Renal pelvis (tissue), 12 donors: Measurements from ENCODE around the gene HAO2. TPM values are rescaled to one million over a fixed set of nuclear protein-coding genes. Genes with fewer than 3 reads are reported as not detected.
"Not testable (repeated sequence)": the region's sequence is repeated elsewhere in the genome, so short reads cannot be mapped to it uniquely, and the experiment has no call there.

Experiments used
- DNase-seq: peaks from one replicate; pipeline ENCODE4 v3.0.0-alpha.2; 2013
- long read RNA-seq, 16 experiments: transcript quantifications; one replicate each; lab custom pipeline, GENCODE V29; 2026
- polyA plus RNA-seq, 3 donors: library from polyadenylated mRNA; unstranded; fragments of 120-200 nt; gene quantifications; one replicate each; pipeline ENCODE4 v1.2.1, GENCODE V29; 2013; ENCODE audit not compliant: insufficient read length in 3 of 3

Gene HAO2
- polyA plus RNA-seq = 100 to 1,000 TPM; 107 to 128 (median 109) TPM
- long read RNA-seq, donor 1, transcript HAO2-205 (9 exons, 1,696 nt) = major isoform, 13 of 17 reads
- long read RNA-seq, donor 1, partial matches to known transcripts = 0 of 17 reads
- long read RNA-seq, donor 1, other reads (novel, unspliced or antisense) = 0 of 17 reads
- long read RNA-seq, donor 2, transcript HAO2-201 (8 exons, 1,417 nt) = minor isoform, 11 of 52 reads
- long read RNA-seq, donor 2, transcript HAO2-205 (9 exons, 1,696 nt) = major isoform, 18 of 52 reads
- long read RNA-seq, donor 2, partial matches to known transcripts = 11 of 52 reads
- long read RNA-seq, donor 2, other reads (novel, unspliced or antisense) = 11 of 52 reads
- long read RNA-seq, donor 3, transcript HAO2-205 (9 exons, 1,696 nt) = major isoform, 5 of 7 reads
- long read RNA-seq, donor 3, partial matches to known transcripts = 0 of 7 reads
- long read RNA-seq, donor 3, other reads (novel, unspliced or antisense) = 0 of 7 reads
- long read RNA-seq, donor 4, transcript HAO2-205 (9 exons, 1,696 nt) = major isoform, 13 of 37 reads
- long read RNA-seq, donor 4, transcript HAO2-201 (8 exons, 1,417 nt) = minor isoform, 10 of 37 reads
- long read RNA-seq, donor 4, partial matches to known transcripts = 5 of 37 reads
- long read RNA-seq, donor 4, other reads (novel, unspliced or antisense) = 6 of 37 reads
- long read RNA-seq, donor 5, transcript HAO2-205 (9 exons, 1,696 nt) = major isoform, 5 of 5 reads
- long read RNA-seq, donor 5, partial matches to known transcripts = 0 of 5 reads
- long read RNA-seq, donor 5, other reads (novel, unspliced or antisense) = 0 of 5 reads
- long read RNA-seq, donor 6, transcript HAO2-205 (9 exons, 1,696 nt) = major isoform, 11 of 28 reads
- long read RNA-seq, donor 6, transcript HAO2-201 (8 exons, 1,417 nt) = minor isoform, 7 of 28 reads
- long read RNA-seq, donor 6, partial matches to known transcripts = 8 of 28 reads
- long read RNA-seq, donor 6, other reads (novel, unspliced or antisense) = 0 of 28 reads
- long read RNA-seq, donor 7, transcript HAO2-205 (9 exons, 1,696 nt) = major isoform, 13 of 18 reads
- long read RNA-seq, donor 7, partial matches to known transcripts = 0 of 18 reads
- long read RNA-seq, donor 7, other reads (novel, unspliced or antisense) = 0 of 18 reads
- long read RNA-seq, donor 8 = 0 reads
- long read RNA-seq, donor 9, transcript HAO2-201 (8 exons, 1,417 nt) = minor isoform, 6 of 38 reads
- long read RNA-seq, donor 9, transcript HAO2-205 (9 exons, 1,696 nt) = major isoform, 14 of 38 reads
- long read RNA-seq, donor 9, partial matches to known transcripts = 11 of 38 reads
- long read RNA-seq, donor 9, other reads (novel, unspliced or antisense) = 7 of 38 reads
- long read RNA-seq, donor 10, transcript HAO2-205 (9 exons, 1,696 nt) = major isoform, 7 of 24 reads
- long read RNA-seq, donor 10, partial matches to known transcripts = 7 of 24 reads
- long read RNA-seq, donor 10, other reads (novel, unspliced or antisense) = 5 of 24 reads
- long read RNA-seq, donor 11, transcript HAO2-205 (9 exons, 1,696 nt) = major isoform, 7 of 9 reads
- long read RNA-seq, donor 11, partial matches to known transcripts = 0 of 9 reads
- long read RNA-seq, donor 11, other reads (novel, unspliced or antisense) = 0 of 9 reads
- long read RNA-seq, donor 12, transcript HAO2-205 (9 exons, 1,696 nt) = major isoform, 11 of 34 reads
- long read RNA-seq, donor 12, transcript HAO2-201 (8 exons, 1,417 nt) = minor isoform, 7 of 34 reads
- long read RNA-seq, donor 12, partial matches to known transcripts = 11 of 34 reads
- long read RNA-seq, donor 12, other reads (novel, unspliced or antisense) = 5 of 34 reads
- long read RNA-seq, donor 13, partial matches to known transcripts = 0 of 6 reads
- long read RNA-seq, donor 13, other reads (novel, unspliced or antisense) = 0 of 6 reads
- long read RNA-seq, donor 14 = 0 reads
- long read RNA-seq, donor 15, transcript HAO2-201 (8 exons, 1,417 nt) = minor isoform, 8 of 25 reads
- long read RNA-seq, donor 15, transcript HAO2-205 (9 exons, 1,696 nt) = major isoform, 12 of 25 reads
- long read RNA-seq, donor 15, partial matches to known transcripts = 5 of 25 reads
- long read RNA-seq, donor 15, other reads (novel, unspliced or antisense) = 0 of 25 reads
- long read RNA-seq, donor 16, partial matches to known transcripts = 7 of 26 reads
- long read RNA-seq, donor 16, other reads (novel, unspliced or antisense) = 11 of 26 reads

DNA sequence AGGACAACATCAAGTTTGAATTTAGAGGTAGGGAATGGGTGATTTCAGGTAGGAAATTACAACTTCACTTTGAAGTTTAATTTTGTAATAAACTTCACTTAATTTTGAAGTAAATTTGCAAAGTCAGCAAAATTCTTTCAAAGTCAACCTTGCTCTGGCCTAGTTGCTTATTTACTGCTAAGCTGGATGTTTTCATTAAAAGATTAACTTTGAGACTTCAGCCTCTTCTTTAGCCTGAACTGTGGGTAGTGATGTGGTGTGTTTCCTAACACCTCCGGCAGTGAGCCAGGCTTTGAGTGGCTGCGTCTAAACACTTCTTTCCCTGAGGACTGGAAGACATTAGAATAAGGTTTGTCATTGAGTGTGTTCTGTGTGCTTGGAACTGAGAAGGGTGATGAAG, at the start of gene HAO2:
Gene HAO2 (plus strand): TSS at position 232 of the 400 bp plus-strand sequence. CDS start 12,301 bp downstream, outside the sequence.
- no peak for DNase-seq

DNA sequence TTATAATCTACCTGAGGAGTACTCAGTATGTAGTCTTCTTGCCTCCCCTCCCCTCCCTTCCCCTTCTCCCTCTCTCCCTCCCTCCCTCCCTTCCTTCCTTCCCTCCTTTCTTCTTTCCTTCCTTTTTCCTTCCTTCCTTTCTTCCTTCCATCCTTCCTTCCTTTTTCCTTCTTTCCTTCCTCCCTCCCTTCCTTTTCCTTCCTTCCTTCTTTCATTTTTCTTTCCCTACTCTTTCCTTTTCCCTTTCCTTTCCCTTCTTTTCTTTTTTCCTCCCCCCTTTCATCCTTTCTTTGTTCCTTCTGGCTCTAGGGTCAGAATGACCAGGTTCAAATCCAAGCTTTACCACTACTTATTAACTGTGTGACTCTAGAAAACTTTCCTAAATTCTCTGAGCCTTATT, 48.5 kb upstream of the HAO2 start:
- DNase-seq = no peak

DNA sequence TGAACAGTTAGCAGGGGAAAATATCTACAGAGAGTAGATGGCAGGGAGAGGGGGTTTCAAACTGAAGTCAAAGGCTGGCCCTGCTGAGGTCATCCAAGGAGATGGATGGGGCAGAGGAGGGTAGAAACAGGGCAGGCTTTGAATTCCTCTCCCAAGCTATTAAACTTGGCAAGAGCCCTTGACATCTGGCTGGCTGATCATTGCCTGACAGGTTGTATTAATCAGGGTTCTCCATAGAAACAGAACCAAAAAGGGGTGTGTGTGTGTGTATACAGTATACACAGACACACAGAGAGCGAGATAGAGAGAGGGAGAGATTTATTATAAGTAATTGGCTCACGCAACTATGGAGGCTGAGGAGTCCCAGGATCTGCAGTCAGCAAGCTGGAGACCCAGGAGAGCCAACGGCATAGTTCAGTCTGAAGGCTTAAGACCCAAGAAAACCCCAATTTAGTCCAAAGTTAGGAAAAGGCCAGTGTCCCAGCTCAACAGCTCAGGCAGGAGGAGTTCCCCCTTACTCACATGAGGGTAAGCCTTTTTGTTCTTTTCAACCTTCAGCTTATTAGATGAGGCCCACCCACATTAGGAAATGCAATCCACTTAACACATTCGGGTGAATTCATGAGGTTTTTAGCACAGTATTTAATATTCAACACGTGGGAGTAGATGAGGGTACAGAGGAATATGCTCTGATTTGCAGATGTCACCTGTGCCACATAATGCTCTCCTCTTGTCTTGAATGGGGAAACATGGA, 46.7 kb upstream of the HAO2 start:
- DNase-seq = no peak

DNA sequence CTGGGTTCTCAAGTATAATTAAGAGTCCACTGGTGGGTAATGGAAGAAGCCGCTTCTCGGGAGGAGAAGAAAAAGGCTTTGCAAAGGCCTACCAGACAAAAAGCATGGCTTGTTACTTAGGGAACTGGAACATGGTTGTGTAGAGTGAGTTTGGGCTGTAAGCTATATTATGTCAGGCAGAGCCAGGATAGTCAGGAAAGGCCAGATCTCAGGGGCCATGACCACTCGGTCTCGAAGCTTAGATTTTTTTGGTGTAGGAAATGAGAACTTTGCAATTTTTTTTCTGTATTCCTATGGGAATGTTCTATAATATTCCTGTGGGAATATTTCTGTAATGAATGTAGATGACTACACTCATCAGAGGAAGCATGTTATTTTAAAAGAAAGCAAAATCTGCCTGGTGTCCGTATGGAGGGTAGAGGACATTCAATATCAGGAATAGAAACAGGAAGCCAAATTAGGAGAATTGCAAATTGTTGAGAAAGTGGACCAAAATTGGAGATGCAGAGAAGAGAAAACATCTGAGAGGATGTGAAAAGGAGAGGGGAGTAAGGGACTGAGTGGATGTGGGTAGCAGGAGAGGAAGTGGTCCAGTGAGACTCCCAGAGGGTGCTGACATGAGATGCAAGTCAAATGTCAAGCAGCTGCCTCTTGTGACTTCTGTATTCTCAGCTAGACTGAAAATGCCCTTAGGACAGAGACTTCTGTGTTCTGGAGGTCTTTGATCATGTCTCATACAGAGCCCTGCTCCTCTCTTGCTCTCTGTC, 45.2 kb upstream of the HAO2 start:
- no peak for DNase-seq

DNA sequence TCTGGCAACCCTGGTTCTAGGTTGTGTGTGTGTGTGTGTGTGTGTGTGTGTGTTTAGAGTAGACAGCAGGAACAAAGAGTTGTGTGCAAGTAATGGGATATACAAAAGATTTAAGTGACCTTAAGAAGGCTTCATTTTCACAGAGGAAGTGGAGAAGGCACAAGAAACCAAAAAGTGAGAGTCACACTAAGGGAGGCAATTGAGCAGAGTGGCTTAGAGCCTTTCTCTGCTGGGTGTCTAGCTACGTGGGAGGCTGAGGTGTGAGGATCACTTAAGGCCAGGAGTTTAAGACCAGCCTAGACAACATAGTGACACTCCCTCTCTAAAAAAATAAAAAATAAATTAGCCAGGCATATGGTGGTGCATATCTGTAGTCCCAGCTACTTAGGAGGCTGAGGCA, 44.4 kb upstream of the HAO2 start:
- DNase-seq = no peak

DNA sequence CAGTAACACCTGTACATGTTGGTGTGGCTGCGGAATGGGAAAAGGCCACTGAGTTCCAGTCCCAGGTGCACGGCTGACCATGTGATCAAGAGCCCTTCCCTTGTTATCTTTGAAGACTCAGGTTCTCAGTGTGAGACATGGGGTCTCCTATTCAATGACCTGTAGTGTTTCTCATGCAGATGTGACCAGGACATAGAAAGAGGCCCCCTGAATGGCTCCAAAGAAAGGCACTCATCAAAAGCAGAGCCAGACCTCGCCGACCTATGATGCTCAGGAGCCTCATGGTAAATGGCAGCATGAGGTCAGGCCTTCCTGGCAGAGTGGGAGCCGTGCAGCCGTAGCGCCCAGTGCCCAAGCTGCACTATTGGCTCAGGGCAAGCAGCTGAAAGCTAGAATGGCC, 42.3 kb upstream of the HAO2 start:
- no peak for DNase-seq

DNA sequence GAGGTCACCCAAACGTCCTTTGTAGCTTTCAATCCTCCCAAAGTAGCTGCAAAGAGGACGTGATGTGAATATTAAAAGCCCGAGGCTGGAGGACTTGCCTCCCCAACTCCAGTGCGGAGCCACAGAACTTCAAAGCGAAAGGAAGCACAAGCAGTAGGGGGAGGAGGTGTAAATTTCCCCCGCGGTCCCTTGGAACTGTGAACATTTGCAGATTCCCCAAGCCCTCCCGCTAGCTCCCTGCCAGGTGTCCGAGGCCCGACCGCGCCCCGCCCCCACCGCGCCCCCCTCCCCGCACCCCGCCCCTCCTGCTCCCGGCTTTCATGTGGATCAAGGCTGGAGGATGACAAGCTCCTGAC, 41.5 kb upstream of the HAO2 start:
- DNase-seq = peak; percentile 80

DNA sequence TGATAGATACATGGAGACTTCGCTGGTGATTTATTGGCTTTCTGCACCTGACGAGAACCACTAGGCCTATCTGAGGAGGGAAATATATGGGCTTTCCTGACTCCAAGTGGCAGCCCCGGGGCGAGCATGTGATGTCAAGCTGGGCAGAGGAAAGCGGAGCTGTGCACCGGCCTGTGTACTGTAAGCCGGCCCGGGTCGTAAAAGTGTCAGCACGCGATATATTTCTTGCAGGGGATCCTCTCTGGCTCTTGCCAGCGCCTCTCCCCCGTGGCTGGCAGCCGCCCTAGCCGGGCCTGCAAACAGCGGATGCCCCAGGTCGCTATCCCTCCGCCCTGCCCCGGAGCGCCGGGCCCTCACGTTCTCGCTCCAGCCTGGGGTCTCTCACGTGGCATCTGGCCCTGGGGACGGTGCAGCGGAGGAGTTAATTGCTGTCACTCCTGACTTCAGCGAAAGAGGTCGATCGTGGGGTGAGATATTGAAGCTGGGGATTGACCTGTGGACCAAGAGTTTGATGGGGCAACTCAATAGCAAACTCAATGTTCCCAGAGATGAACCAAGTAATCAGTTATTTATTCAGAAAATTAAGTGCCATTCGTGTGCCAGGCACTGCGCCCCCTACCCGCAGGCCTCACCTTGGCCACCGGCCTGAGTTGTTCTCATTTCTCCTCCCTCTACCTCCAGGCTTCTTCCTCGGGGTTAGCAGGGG, 41.0 kb upstream of the HAO2 start:
- DNase-seq = peak; percentile 92

DNA sequence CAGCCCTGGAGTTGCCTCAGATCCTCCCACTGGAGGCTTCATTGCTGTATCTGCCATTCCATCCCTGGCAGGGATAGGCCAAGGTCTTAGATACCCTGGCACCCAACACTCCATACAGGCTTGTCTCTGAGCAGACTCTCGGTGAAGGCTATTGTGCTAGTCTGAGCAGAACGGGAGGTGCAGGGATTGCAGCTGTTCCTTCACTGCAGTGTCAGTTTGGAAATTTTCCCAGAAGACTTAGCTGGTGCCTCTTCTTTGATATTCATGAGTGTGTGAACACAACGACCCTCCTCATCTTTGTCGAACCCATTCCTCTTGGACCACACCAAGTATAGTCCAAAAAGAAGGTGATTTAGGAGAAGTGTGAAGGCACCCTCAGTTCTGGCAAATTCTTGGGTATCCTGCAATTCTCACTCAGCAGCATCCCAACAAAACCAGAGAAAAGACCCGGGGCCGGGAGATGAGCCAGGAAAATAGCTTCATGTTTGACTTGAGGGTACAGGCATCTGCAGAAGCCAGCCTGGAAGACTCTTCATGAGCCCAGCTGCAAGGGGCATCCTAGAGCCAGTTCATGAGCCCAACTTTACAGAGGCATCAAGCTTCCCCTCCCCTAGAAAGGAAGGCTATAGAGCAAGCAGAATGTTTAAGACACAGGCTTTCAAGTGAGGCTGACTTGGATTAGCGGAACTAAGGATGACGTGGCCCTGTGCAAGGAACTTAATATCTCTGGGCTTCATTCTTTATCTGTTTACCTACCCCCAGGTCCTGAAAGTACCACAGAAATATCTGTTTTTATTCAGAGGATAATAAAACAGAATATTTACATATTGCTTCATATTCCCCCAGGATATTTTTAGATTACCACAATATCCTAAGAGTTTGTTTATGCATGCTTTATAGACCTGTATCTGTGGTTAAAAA, 38.8 kb upstream of the HAO2 start:
- DNase-seq = no peak

DNA sequence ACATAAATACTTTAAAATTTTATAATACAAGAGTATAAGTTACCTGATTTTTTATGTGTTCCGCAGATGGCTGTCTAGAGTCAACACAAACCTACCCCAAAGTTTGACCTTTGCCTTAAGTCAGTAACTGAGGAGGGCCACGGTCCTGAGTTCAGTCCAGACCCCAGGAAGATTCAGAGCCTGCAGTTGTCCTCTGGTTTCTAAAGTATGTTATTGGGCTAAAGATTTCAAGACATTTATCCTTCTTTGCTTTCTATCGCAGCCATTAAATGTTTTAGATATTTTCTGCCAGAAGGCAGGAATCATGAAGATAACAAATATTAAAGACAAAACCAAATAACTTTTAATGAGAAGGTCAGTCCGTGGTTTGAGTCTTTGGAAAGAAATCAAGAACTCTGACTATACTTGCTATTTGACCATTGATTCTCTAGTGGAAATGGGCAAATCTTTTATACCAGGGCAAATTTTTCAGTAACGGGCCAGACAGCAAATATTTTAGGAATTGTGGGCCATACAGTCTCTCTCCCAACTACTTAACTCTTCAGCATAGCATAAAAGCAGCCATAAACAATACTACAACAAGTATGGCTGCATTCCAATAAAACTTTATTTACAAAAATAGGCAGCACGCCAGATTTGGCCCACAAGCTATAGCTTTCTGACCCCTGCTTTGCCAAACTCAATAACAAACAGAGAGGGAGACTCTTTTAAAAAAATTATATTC, 38.0 kb upstream of the HAO2 start:
- DNase-seq = no peak

DNA sequence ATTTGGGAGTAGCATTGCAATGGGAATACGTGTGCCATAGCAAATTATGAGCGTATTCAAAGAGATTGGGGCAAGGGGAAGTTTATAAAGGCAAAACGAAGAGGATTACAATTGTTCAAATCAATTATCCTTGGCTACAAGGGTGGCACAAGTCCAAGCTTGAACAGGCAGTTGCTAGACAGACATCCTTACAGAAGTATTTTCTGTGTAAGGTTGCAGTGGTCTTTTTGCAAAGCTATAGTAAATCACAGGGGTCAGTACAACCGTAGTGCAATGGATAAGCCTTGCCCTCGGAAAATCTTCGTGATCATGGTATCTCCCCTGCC, 37.4 kb upstream of the HAO2 start:
- no peak for DNase-seq

DNA sequence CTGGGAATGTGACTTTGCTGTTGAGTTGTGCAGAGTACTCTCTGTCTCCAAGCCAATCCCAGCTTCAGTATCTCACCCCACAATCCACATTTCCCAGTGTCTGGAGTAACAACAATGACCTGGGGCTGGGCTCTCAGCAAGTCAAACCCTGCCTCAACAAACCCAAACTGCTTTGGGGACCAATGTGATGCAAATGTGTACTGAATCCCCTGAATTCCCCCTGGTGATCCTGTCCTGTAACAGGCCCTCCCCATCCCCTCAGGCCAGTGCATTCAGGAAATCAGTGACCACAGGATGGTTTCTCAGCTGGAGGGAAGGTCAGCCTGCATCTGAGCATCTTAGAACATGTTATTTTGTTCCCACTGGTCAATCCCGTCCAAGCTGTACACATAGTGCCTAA, 36.7 kb upstream of the HAO2 start:
- DNase-seq = no peak

DNA sequence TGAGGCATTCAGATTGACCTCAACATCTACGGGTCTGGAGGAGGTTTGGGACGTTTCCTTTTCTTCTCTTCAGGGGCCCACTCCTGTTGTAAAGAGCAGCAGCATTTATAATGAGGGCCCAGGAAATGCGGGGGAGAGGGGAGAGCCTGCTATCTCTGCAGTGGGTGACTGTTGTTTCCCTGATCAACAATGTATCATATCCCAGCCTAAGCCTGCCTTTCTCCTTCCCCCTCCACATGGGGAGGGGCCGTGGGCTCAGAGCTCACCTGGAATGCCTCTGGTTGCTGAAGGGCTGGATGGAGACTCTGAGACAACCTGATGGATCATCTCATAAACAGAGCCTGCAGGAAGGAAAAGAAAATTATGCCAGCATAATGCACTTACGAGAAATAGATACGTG, 36.0 kb upstream of the HAO2 start:
- DNase-seq = no peak

DNA sequence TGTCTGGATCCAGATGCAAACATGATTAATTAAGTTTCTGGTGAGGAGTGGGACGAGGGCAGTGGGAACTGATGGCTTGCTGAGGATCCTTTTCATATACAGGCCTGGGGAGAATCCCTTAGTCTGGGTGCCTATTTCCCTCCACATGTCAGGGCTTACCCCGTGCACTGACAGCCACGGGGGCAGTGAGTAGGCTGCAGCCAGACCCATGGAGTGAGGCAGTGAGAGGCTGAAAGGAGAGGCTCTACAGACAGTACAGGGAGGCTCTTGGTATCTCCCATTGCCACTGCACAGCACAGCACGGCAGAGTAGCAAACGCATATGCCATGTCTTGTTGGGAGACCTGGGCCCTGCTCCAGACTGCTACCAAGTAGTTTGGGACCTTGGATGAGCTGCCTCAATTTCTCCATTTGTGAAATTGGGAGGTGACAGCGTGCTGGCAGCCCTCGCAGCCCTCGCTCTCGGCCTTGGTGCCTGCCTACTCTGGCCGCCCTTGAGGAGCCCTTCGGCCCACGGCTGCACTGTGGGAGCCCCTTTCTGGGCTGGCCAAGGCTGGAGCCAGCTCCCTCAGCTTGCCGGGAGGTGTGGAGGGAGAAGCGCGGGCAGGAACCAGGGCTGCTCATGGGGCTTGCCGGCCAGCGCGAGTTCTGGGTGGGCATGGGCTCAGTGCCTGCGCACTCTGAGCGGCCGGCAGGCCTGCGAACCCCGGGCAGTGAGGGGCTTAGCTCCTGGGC, 35.3 kb upstream of the HAO2 start:
- no peak for DNase-seq

DNA sequence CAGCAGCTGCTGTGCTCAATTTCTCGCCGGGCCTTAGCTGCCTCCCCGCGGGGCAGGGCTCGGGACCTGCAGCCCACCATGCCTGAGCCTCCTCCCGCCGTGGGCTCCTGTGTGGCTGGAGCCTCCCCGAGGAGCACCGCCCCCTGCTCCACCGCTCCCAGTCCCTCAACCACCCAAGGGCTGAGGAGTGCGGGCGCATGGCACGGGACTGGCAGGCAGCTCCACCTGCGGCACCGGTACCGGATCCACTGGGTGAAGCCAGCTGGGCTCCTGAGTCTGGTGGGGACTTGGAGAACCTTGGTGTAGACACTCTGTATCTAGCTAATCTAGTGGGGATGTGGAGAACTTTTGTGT, 34.7 kb upstream of the HAO2 start:
- DNase-seq = not testable (repeated sequence)

DNA sequence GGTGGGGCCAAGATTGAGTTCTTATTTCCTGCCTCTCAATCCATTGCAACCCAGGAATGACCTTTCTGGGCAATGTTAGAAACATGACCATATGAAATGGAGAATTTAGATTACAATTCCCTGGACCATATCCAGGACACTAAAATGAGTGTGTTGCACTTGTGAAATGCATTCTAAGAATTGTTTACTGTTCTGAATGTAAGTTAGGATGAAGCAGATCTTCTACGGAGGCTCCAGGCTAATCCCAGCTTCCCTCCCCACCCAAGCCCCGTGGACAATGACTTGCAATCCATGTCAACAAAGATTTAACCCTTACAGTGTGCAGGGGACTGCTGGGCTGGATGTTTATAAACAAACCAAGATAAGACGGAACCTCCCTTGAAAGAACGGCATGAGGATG, 31.7 kb upstream of the HAO2 start:
- DNase-seq = no peak
